Nephron (organoid): ENCODE results near the gene SSBP3.

ENCODE experiments used
- H3K27ac Mint-ChIP-seq, 3 experiments: 2 replicates each; pipeline ENCODE4 v1.8.0; 2020; ENCODE audit warnings: mixed read lengths in 3 of 3, mild to moderate bottlenecking in 2 of 3, moderate library complexity in 1 of 3
- H3K27me3 Mint-ChIP-seq: 2 replicates; pipeline ENCODE4 v1.8.0; 2021; ENCODE audit warnings: low read depth, mild to moderate bottlenecking, moderate library complexity, mixed read lengths
- H3K36me3 Mint-ChIP-seq: 2 replicates; pipeline ENCODE4 v1.8.0; 2020; ENCODE audit warnings: low read depth, mixed read lengths
- H3K4me1 Mint-ChIP-seq: 2 replicates; pipeline ENCODE4 v1.8.0; 2020; ENCODE audit warnings: mixed read lengths
- H3K4me3 Mint-ChIP-seq, 3 experiments: 2 replicates each; pipeline ENCODE4 v1.8.0; 2020; ENCODE audit warnings: mild to moderate bottlenecking in 3 of 3, mixed read lengths in 3 of 3, moderate library complexity in 2 of 3
- H3K9me3 Mint-ChIP-seq: 2 replicates; pipeline ENCODE4 v1.8.0; 2020; ENCODE audit warnings: mixed read lengths
- TF ChIP-seq, protein P1 (sequence below), 3 experiments: fragments of 200-600 bp; sonication (generic); IDR thresholded peaks; one replicate each; pipeline ENCODE4 v1.5.0; 2021; ENCODE audit warnings: antibody characterized with exemption in 3 of 3; ENCODE audit not compliant: unreplicated experiment in 3 of 3

SSBP3 gene

DNA sequence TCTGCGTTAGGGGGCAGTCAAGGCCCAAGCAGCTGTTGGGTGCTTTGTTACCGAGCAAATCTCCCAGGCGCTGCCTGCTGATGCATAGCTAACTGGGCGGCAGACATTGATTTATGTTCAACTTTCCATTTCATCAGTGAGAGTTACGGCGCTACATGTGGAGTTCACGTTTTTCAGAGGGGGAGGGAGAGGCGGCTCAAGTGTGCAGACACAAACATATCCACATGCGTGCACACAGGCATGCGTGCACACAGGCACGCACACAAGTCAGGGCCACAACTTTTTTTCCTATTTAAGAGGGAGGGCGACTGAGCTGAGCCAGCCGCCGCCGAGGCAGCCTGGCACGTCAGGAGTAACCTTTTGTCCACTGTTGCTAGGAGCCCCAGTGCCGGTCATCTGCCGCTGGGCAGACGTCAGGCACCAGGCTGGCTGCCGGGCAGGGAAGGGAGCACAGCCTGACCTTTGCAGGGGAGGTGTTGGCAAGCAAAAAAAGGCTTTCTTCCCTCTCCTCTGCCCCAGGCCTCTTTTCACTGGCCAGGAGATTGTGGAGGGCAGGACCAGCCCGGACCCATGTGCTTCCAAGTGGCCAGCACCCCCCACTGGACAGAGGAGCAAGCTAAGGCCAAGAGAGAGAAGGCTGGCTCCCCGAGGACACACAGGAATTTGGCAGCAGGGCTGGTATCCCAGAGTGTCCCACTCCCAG, 133.0 kb downstream of the SSBP3 start:
- peaks cover 4% of the 10 kb centered on the region for H3K27me3 Mint-ChIP-seq
- TF ChIP-seq, protein P1, sequence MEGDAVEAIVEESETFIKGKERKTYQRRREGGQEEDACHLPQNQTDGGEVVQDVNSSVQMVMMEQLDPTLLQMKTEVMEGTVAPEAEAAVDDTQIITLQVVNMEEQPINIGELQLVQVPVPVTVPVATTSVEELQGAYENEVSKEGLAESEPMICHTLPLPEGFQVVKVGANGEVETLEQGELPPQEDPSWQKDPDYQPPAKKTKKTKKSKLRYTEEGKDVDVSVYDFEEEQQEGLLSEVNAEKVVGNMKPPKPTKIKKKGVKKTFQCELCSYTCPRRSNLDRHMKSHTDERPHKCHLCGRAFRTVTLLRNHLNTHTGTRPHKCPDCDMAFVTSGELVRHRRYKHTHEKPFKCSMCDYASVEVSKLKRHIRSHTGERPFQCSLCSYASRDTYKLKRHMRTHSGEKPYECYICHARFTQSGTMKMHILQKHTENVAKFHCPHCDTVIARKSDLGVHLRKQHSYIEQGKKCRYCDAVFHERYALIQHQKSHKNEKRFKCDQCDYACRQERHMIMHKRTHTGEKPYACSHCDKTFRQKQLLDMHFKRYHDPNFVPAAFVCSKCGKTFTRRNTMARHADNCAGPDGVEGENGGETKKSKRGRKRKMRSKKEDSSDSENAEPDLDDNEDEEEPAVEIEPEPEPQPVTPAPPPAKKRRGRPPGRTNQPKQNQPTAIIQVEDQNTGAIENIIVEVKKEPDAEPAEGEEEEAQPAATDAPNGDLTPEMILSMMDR (IDR thresholded peaks at IDR 0.05; ENCODE audit: unreplicated experiment in 3 of 3): peak in 1 of 3 experiments; percentile 70
- H3K36me3 Mint-ChIP-seq: peaks cover 25% of the 10 kb centered on the region
- peaks cover 89% of the 10 kb centered on the region for H3K4me1 Mint-ChIP-seq
- H3K27ac Mint-ChIP-seq: peak overlapping the region; percentile 91 to 96 (median 93)
- no peaks in the 10 kb centered on the region for H3K9me3 Mint-ChIP-seq
- peak overlapping the region; percentile 26 to 60 (median 35) for H3K4me3 Mint-ChIP-seq

DNA sequence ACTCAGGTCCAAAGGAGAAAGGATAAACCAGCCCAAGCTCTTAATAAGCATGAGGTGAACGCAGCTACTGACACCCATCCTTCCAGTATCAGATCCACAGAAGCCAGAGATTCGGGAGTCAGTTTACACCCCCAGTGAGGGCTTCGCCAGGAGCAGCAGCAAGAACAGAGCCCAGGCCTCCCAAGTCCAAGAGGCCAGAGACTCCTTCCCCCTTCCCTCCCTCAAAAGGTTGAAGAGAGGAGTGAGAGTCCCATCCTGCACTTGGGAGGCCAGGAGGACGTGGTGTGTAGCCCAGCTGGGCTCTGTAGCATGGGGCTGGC, 133.5 kb downstream of the SSBP3 start:
- TF ChIP-seq, protein P1 (IDR thresholded peaks at IDR 0.05; ENCODE audit: unreplicated experiment in 3 of 3): peak in 2 of 3 experiments; percentile 57 to 75

DNA sequence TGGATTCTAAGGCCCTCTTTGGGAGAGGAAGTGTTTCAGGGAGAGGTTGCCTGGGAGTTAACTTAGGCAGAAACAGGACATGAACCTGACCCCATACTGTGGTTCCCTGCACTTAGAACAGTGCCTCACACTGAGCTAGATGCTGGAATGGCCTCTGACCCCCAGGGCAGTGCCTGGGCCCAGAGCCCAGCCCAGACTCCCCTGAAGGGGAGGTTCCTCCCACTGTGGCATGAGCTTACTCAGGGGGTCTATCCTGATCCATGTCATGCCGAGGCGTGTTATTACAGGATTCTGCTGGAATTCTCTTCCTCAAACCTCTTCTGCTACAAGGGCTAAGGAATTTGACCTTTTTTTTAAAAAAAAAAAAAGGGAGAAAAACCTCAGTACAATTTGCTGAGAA, 134.1 kb downstream of the SSBP3 start:
- H3K27ac Mint-ChIP-seq: peak overlapping the region; percentile 91 to 96 (median 93)
- peaks cover 20% of the 10 kb centered on the region for H3K36me3 Mint-ChIP-seq
- TF ChIP-seq, protein P1 (IDR thresholded peaks at IDR 0.05; ENCODE audit: unreplicated experiment in 3 of 3): no peak
- H3K4me1 Mint-ChIP-seq: peaks cover 86% of the 10 kb centered on the region
- no peaks in the 10 kb centered on the region for H3K9me3 Mint-ChIP-seq
- H3K27me3 Mint-ChIP-seq: peaks cover 4% of the 10 kb centered on the region
- peak overlapping the region in 1 of 3 experiments; percentile 1 for H3K4me3 Mint-ChIP-seq

More for the DNA sequence above, 133.5 kb downstream of the SSBP3 start:
- peak overlapping the region; percentile 1 to 60 (median 26) for H3K4me3 Mint-ChIP-seq
- peaks cover 25% of the 10 kb centered on the region for H3K36me3 Mint-ChIP-seq
- no peaks in the 10 kb centered on the region for H3K9me3 Mint-ChIP-seq
- H3K4me1 Mint-ChIP-seq: peaks cover 88% of the 10 kb centered on the region
- peaks cover 4% of the 10 kb centered on the region for H3K27me3 Mint-ChIP-seq
- peak overlapping the region; percentile 91 to 96 (median 93) for H3K27ac Mint-ChIP-seq

DNA sequence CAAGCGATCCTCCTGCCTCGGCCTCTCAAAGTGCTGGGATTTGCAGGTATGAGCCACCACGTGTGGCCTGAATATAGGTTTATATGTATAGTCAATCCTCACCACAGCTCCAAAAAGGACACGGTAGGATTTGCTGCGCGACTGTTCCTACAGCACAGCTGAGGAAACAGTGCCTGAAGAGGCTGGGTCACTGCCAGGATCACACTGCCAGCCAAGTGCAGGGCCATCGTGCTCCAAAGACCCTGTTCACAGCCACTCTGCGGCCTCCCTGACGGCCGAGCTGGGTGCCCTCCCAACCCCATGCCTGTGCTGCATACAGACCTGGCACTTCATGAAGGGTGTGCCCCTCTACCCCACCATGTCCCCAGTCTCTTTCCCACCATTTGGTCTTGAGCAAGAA, 134.9 kb downstream of the SSBP3 start:
- H3K36me3 Mint-ChIP-seq: peaks cover 13% of the 10 kb centered on the region
- TF ChIP-seq, protein P1 (IDR thresholded peaks at IDR 0.05; ENCODE audit: unreplicated experiment in 3 of 3): no peak
- peaks cover 81% of the 10 kb centered on the region for H3K4me1 Mint-ChIP-seq
- peak overlapping the region; percentile 91 to 96 (median 93) for H3K27ac Mint-ChIP-seq
- no peaks in the 10 kb centered on the region for H3K9me3 Mint-ChIP-seq
- H3K4me3 Mint-ChIP-seq: no peak overlapping the region
- peaks cover 4% of the 10 kb centered on the region for H3K27me3 Mint-ChIP-seq

DNA sequence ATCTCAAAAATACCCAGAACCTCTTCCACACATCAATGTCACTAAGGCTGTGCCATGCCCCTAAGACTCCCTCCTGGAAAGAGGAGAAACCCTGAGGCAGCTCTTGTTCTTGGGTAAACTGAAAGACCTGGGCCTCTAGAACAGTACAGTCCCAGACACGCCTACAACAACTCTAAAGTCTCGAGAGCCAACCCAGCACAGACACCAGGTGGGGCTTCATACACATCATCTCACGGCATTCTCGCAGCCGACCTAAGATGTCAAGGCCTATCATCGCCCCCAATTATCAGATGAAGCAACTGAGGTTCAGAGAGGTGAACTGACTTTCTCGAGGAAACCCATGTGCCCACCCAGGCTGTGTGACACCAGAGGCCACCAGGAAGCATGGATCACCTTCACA, 135.7 kb downstream of the SSBP3 start:
- Mint-ChIP-seq H3K4me1 (peaks cover 76% of the 10 kb centered on the region), H3K4me3 (no peak overlapping the region), H3K27ac (peak overlapping the region; percentile 90 to 92 (median 92)), H3K36me3 (peaks cover 13% of the 10 kb centered on the region), H3K9me3 (no peaks in the 10 kb centered on the region), H3K27me3 (peaks cover 4% of the 10 kb centered on the region)
- TF ChIP-seq, protein P1 (IDR thresholded peaks at IDR 0.05; ENCODE audit: unreplicated experiment in 3 of 3): no peak

DNA sequence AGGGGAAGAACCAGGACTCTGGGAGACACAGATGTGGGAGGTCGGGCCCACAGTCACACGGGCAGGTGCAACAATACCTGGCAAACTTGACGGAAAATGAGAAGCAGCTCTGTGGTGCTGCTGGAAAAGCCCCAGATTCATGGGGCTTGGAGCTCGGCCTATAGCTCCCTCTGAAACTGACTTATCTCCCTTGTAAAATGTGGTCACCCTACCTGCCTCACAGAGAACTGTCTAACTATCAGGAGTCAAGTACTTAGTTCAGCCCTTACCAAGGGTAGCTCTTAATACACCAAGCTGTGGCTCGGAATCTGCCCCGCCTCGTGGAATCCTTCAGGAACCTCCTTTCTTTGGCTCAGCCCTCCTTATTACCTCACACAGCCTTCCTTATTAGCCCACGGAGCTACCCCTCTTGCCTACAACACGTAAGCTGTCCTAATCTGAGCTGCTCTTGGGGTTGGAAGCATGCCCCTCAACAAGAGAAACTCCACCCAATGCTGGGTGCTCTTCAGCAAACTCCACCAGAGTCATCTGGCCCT, 137.4 kb downstream of the SSBP3 start:
- TF ChIP-seq, protein P1 (IDR thresholded peaks at IDR 0.05; ENCODE audit: unreplicated experiment in 3 of 3): no peak
- H3K4me1 Mint-ChIP-seq: peaks cover 70% of the 10 kb centered on the region
- H3K4me3 Mint-ChIP-seq: no peak overlapping the region
- peak overlapping the region; percentile 90 to 92 (median 92) for H3K27ac Mint-ChIP-seq
- H3K9me3 Mint-ChIP-seq: no peaks in the 10 kb centered on the region
- H3K27me3 Mint-ChIP-seq: no peaks in the 10 kb centered on the region
- peaks cover 13% of the 10 kb centered on the region for H3K36me3 Mint-ChIP-seq
